HepG2 (cell line): ENCODE data around the gene PSD4. TPM values are rescaled to one million over a fixed set of nuclear protein-coding genes. Genes with fewer than 3 reads are reported as not detected.

Source experiments
- ARNT2 ChIP-seq: sonication (generic); formaldehyde crosslinking; IDR thresholded peaks from 2 replicates; pipeline ENCODE4 v1.8.0; 2022; ENCODE audit warnings: mild to moderate bottlenecking, low read depth, missing genetic modification reagents, moderate library complexity
- GZF1 ChIP-seq: sonication (generic); formaldehyde crosslinking; IDR thresholded peaks from 2 replicates; pipeline ENCODE4 v1.5.1; 2020; ENCODE audit warnings: mild to moderate bottlenecking, missing genetic modification reagents
- MAFK ChIP-seq, 2 experiments: IDR thresholded peaks in 1 of 2; conservative IDR thresholded peaks in 1 of 2; 2 replicates each; pipeline ENCODE4 v1.6.1; 2011; ENCODE audit warnings: improper control_type of control experiment in 2 of 2, low read length in 2 of 2
- RCOR2 ChIP-seq: IDR thresholded peaks from 2 replicates; pipeline ENCODE4 v1.6.1; 2016; ENCODE audit warnings: missing biosample characterization, missing genetic modification reagents
- RFX1 ChIP-seq: fragments of 450-650 bp; IDR thresholded peaks from 2 replicates; pipeline ENCODE4 v1.6.1; 2017
- SIX1 ChIP-seq: sonication (generic); formaldehyde crosslinking; IDR thresholded peaks from 2 replicates; pipeline ENCODE4 v1.4.0; 2020; ENCODE audit warnings: missing genetic modification reagents, borderline replicate concordance
- SRY ChIP-seq: sonication (generic); formaldehyde crosslinking; IDR thresholded peaks from 2 replicates; pipeline ENCODE4 v1.8.0; 2022; ENCODE audit warnings: mild to moderate bottlenecking, missing genetic modification reagents
- TP53 ChIP-seq: sonication (generic); formaldehyde crosslinking; conservative IDR thresholded peaks from 2 replicates; pipeline ENCODE4 v1.4.0; 2020; ENCODE audit warnings: missing genetic modification reagents
- ZEB1 ChIP-seq: IDR thresholded peaks from 2 replicates; pipeline ENCODE4 v1.6.1; 2012; ENCODE audit warnings: mild to moderate bottlenecking, low read depth, inconsistent platforms; ENCODE audit not compliant: insufficient replicate concordance
- ZNF550 ChIP-seq: sonication (generic); formaldehyde crosslinking; IDR thresholded peaks from 2 replicates; pipeline ENCODE4 v1.4.0; 2020; ENCODE audit warnings: mild to moderate bottlenecking, missing genetic modification reagents, borderline replicate concordance
- ZNF777 ChIP-seq: sonication (generic); formaldehyde crosslinking; IDR thresholded peaks from 2 replicates; pipeline ENCODE4 v1.4.0; 2020; ENCODE audit warnings: missing genetic modification reagents
- ZNF891 ChIP-seq: sonication (generic); formaldehyde crosslinking; IDR thresholded peaks from 2 replicates; pipeline ENCODE4 v1.5.0; 2020; ENCODE audit warnings: mild to moderate bottlenecking, missing genetic modification reagents
- polyA plus RNA-seq, 8 experiments: library from polyadenylated mRNA; depleted of rRNA in 3 of 8; stranded (reverse) in 7 of 8; unstranded in 1 of 8; fragments of >200 nt; fragmentation: Illumina TruSeq in 4 of 8; extraction: Trizol in 4 of 8; gene quantifications; 2 replicates each; pipeline versions ENCODE4 v1.2.1 to v1.2.3, GENCODE V29; 2011 to 2016; ENCODE audit warnings: low read depth in 4 of 8, missing spikeins in 1 of 8, mixed read lengths in 1 of 8; ENCODE audit not compliant: insufficient read depth in 1 of 8
- total RNA-seq, 5 experiments: library from RNA; depleted of rRNA; stranded (reverse); fragments of >200 nt; fragmentation: Illumina TruSeq; extraction: Trizol; gene quantifications; 2 replicates each; pipeline ENCODE4 v1.2.3, GENCODE V29; 2016; ENCODE audit warnings: low read depth in 1 of 5
- TF ChIP-seq, protein P1 (sequence below): IDR thresholded peaks from 2 replicates; pipeline ENCODE4 v1.6.1; 2016; ENCODE audit warnings: low read depth, control low read depth
- TF ChIP-seq, protein P2 (sequence below): sonication (generic); formaldehyde crosslinking; IDR thresholded peaks from 2 replicates; pipeline ENCODE4 v1.8.1; 2023; ENCODE audit warnings: mild to moderate bottlenecking, missing genetic modification reagents
- TF ChIP-seq, protein P3 (sequence below): sonication (generic); formaldehyde crosslinking; IDR thresholded peaks from 2 replicates; pipeline ENCODE4 v1.5.0; 2020; ENCODE audit warnings: mild to moderate bottlenecking, missing genetic modification reagents
- TF ChIP-seq, protein P4 (sequence below): sonication (generic); formaldehyde crosslinking; IDR thresholded peaks from 2 replicates; pipeline ENCODE4 v1.5.1; 2020; ENCODE audit warnings: missing genetic modification reagents, mild to moderate bottlenecking, borderline replicate concordance
- TF ChIP-seq, protein P5 (sequence below): sonication (generic); formaldehyde crosslinking; IDR thresholded peaks from 2 replicates; pipeline ENCODE4 v1.4.0; 2020; ENCODE audit warnings: low read depth, mild to moderate bottlenecking, missing genetic modification reagents
- TF ChIP-seq, protein P6 (sequence below): sonication (generic); formaldehyde crosslinking; IDR thresholded peaks from 2 replicates; pipeline ENCODE4 v1.4.0; 2020; ENCODE audit warnings: missing genetic modification reagents, borderline replicate concordance

PSD4 gene
- total and polyA plus RNA-seq, 2 of the 13 experiments (the other 11 are each of a cell fraction or from before 2014, with no cell fraction given), result 5.8 to 9.4 TPM

DNA sequence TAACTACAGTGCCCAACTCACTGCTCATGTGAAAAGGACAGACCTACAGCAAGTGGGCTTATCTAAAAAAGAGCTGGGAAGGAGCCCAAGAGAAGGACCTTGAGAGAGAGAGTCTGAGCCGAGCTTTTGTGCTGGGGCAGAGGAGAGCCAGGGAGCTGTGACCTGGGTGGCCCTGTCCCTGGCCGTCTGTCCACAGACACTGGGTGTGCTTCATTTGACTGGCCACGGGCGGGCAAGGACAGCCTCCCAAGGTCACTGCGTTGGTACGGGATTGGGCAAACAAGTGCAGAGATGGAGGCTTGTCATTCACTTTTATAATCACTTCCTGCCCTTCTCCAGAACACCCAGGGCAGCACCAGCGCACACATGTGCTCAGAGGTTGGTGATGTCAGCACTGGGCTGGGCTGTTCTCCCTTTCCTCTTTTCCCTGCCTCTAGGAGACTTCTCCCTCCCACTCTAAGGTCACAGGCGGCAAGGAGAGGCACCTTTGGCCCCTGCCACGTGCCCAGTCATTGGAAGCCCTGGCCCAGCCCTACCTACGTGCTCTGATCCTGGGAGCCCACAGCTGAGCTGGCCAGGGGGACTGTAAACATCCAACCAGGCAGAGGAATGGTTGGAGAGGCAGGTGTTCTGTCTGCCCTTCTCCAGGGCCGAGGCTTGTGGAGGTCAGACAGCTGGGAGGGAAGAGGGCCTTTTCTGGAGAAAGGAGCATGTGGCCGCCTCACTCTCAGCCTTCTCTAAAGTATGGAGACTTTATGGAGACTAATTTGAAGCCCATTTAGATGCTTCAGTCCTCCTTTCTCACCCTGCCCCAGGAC, 6.4 kb upstream of the PSD4 start (continued):
- TF ChIP-seq, protein P1, sequence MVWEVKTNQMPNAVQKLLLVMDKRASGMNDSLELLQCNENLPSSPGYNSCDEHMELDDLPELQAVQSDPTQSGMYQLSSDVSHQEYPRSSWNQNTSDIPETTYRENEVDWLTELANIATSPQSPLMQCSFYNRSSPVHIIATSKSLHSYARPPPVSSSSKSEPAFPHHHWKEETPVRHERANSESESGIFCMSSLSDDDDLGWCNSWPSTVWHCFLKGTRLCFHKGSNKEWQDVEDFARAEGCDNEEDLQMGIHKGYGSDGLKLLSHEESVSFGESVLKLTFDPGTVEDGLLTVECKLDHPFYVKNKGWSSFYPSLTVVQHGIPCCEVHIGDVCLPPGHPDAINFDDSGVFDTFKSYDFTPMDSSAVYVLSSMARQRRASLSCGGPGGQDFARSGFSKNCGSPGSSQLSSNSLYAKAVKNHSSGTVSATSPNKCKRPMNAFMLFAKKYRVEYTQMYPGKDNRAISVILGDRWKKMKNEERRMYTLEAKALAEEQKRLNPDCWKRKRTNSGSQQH (CRISPR knock-in tag), result peak; percentile 84
- TF ChIP-seq, protein P2, sequence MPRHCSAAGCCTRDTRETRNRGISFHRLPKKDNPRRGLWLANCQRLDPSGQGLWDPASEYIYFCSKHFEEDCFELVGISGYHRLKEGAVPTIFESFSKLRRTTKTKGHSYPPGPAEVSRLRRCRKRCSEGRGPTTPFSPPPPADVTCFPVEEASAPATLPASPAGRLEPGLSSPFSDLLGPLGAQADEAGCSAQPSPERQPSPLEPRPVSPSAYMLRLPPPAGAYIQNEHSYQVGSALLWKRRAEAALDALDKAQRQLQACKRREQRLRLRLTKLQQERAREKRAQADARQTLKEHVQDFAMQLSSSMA (CRISPR knock-in tag), result peak; percentile 94
- peak; percentile 23; the same call in 1 of the 2 replicates for TF ChIP-seq ZNF550 (CRISPR knock-in tag)
- TF ChIP-seq SRY (CRISPR knock-in tag), result peak; percentile 90
- TF ChIP-seq RCOR2, result peak; percentile 92
- no peak for TF ChIP-seq TP53
- TF ChIP-seq ZNF891 (CRISPR knock-in tag), result 0 out of 2 replicates have a peak, but pooled peaks have one; percentile 46
- TF ChIP-seq, protein P3, sequence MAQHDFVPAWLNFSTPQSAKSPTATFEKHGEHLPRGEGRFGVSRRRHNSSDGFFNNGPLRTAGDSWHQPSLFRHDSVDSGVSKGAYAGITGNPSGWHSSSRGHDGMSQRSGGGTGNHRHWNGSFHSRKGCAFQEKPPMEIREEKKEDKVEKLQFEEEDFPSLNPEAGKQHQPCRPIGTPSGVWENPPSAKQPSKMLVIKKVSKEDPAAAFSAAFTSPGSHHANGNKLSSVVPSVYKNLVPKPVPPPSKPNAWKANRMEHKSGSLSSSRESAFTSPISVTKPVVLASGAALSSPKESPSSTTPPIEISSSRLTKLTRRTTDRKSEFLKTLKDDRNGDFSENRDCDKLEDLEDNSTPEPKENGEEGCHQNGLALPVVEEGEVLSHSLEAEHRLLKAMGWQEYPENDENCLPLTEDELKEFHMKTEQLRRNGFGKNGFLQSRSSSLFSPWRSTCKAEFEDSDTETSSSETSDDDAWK (CRISPR knock-in tag), result no peak
- peak; percentile 95 for TF ChIP-seq ARNT2 (CRISPR knock-in tag)
- TF ChIP-seq MAFK (conservative IDR thresholded peaks at IDR 0.05 in 1 of 2, IDR thresholded peaks at IDR 0.05 in 1 of 2; ENCODE audit: low read length in 2 of 2), result peak in 1 of 2 experiments; percentile 22; a peak in 2 of 4 replicates
- peak; percentile 80 for TF ChIP-seq GZF1 (CRISPR knock-in tag)
- TF ChIP-seq, protein P4, sequence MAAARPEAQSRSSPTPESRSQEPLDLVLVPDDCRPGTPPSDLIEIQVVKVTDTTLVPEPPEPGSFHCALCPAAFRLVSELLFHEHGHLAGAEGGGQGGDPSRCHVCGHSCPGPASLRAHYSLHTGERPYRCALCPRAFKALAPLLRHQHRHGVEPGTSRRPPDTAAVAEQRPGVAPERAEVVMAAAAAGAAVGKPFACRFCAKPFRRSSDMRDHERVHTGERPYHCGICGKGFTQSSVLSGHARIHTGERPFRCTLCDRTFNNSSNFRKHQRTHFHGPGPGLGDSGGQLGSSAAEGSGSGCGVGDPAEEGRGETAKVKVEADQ (CRISPR knock-in tag), result no peak
- TF ChIP-seq, protein P5, sequence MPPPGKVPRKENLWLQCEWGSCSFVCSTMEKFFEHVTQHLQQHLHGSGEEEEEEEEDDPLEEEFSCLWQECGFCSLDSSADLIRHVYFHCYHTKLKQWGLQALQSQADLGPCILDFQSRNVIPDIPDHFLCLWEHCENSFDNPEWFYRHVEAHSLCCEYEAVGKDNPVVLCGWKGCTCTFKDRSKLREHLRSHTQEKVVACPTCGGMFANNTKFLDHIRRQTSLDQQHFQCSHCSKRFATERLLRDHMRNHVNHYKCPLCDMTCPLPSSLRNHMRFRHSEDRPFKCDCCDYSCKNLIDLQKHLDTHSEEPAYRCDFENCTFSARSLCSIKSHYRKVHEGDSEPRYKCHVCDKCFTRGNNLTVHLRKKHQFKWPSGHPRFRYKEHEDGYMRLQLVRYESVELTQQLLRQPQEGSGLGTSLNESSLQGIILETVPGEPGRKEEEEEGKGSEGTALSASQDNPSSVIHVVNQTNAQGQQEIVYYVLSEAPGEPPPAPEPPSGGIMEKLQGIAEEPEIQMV (CRISPR knock-in tag), result peak; percentile 94
- TF ChIP-seq SIX1 (CRISPR knock-in tag), result peak; percentile 74; the same call in 1 of the 2 replicates
- peak; percentile 56; the same call in 1 of the 2 replicates for TF ChIP-seq ZNF777 (CRISPR knock-in tag)
- TF ChIP-seq RFX1, result no peak
- TF ChIP-seq, protein P6, sequence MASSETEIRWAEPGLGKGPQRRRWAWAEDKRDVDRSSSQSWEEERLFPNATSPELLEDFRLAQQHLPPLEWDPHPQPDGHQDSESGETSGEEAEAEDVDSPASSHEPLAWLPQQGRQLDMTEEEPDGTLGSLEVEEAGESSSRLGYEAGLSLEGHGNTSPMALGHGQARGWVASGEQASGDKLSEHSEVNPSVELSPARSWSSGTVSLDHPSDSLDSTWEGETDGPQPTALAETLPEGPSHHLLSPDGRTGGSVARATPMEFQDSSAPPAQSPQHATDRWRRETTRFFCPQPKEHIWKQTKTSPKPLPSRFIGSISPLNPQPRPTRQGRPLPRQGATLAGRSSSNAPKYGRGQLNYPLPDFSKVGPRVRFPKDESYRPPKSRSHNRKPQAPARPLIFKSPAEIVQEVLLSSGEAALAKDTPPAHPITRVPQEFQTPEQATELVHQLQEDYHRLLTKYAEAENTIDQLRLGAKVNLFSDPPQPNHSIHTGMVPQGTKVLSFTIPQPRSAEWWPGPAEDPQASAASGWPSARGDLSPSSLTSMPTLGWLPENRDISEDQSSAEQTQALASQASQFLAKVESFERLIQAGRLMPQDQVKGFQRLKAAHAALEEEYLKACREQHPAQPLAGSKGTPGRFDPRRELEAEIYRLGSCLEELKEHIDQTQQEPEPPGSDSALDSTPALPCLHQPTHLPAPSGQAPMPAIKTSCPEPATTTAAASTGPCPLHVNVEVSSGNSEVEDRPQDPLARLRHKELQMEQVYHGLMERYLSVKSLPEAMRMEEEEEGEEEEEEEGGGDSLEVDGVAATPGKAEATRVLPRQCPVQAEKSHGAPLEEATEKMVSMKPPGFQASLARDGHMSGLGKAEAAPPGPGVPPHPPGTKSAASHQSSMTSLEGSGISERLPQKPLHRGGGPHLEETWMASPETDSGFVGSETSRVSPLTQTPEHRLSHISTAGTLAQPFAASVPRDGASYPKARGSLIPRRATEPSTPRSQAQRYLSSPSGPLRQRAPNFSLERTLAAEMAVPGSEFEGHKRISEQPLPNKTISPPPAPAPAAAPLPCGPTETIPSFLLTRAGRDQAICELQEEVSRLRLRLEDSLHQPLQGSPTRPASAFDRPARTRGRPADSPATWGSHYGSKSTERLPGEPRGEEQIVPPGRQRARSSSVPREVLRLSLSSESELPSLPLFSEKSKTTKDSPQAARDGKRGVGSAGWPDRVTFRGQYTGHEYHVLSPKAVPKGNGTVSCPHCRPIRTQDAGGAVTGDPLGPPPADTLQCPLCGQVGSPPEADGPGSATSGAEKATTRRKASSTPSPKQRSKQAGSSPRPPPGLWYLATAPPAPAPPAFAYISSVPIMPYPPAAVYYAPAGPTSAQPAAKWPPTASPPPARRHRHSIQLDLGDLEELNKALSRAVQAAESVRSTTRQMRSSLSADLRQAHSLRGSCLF, result no peak
- peak; percentile 84 for TF ChIP-seq ZEB1
